HepG2 (cell line): ENCODE results near the gene ZNF330.

Experiments used
- AGO1 ChIP-seq: fragments of 200-400 bp; formaldehyde crosslinking; IDR thresholded peaks from 2 replicates; pipeline ENCODE4 v1.6.1; 2017; ENCODE audit warnings: mild to moderate bottlenecking, low read depth, low read length, moderate library complexity; ENCODE audit not compliant: poor library complexity, severe bottlenecking
- ATF3 ChIP-seq: sonication (generic); formaldehyde crosslinking; IDR thresholded peaks from 2 replicates; pipeline ENCODE4 v1.4.0; 2020; ENCODE audit warnings: missing genetic modification reagents
- NR3C1 ChIP-seq: sonication (generic); formaldehyde crosslinking; IDR thresholded peaks from 2 replicates; pipeline ENCODE4 v1.4.0; 2020; ENCODE audit warnings: missing genetic modification reagents
- PHF8 ChIP-seq: sonication (generic); formaldehyde crosslinking; IDR thresholded peaks from 2 replicates; pipeline ENCODE4 v1.5.0; 2020; ENCODE audit warnings: missing genetic modification reagents
- POLR2A ChIP-seq, 2 experiments: IDR thresholded peaks; 2 replicates each; pipeline ENCODE4 v1.6.1; 2011; ENCODE audit warnings: low read depth in 2 of 2, low read length in 2 of 2, mild to moderate bottlenecking in 1 of 2, moderate library complexity in 1 of 2; ENCODE audit not compliant: insufficient read depth in 1 of 2
- POLR2AphosphoS5 ChIP-seq: IDR thresholded peaks from 2 replicates; pipeline ENCODE4 v1.6.1; 2012; ENCODE audit warnings: low read depth, low read length
- SETDB1 ChIP-seq: sonication (generic); formaldehyde crosslinking; IDR thresholded peaks from 2 replicates; pipeline ENCODE4 v1.5.1; 2020; ENCODE audit warnings: missing genetic modification reagents, mild to moderate bottlenecking, borderline replicate concordance
- SP1 ChIP-seq, 2 experiments: fragments of 450-650 bp in 1 of 2; sonication (generic) in 1 of 2; formaldehyde crosslinking in 1 of 2; IDR thresholded peaks; 2 replicates each; pipeline versions ENCODE4 v1.4.0 to v1.6.1; 2016 to 2020; ENCODE audit warnings: missing genetic modification reagents in 1 of 2
- SYNCRIP ChIP-seq: fragments of 200-400 bp; formaldehyde crosslinking; IDR thresholded peaks from 2 replicates; pipeline ENCODE4 v1.6.1; 2018; ENCODE audit warnings: mild to moderate bottlenecking, low read depth, low read length; ENCODE audit not compliant: insufficient read depth
- ZFP1 ChIP-seq: IDR thresholded peaks from 2 replicates; pipeline ENCODE4 v1.6.1; 2016
- ZNF121 ChIP-seq: sonication (generic); formaldehyde crosslinking; IDR thresholded peaks from 2 replicates; pipeline ENCODE4 v1.5.0; 2020; ENCODE audit warnings: mild to moderate bottlenecking, missing genetic modification reagents
- ZNF275 ChIP-seq: sonication (generic); formaldehyde crosslinking; IDR thresholded peaks from 2 replicates; pipeline ENCODE4 v1.8.0; 2022; ENCODE audit warnings: missing genetic modification reagents, mild to moderate bottlenecking, inconsistent platforms, borderline replicate concordance
- TF ChIP-seq, protein P1 (sequence below): sonication (generic); formaldehyde crosslinking; IDR thresholded peaks from 2 replicates; pipeline ENCODE4 v1.5.1; 2020; ENCODE audit warnings: mild to moderate bottlenecking, missing genetic modification reagents
- TF ChIP-seq, protein P2 (sequence below): sonication (generic); formaldehyde crosslinking; IDR thresholded peaks from 2 replicates; pipeline ENCODE4 v1.8.1; 2022; ENCODE audit warnings: low read depth, mild to moderate bottlenecking, missing genetic modification reagents

- TF ChIP-seq ZNF275 (CRISPR knock-in tag) (no peak), SP1 (IDR thresholded peaks at IDR 0.05) (no peak), SP1 (CRISPR knock-in tag; IDR thresholded peaks at IDR 0.05) (no peak), ZNF121 (no peak), POLR2A (IDR thresholded peaks at IDR 0.05; ENCODE audit: insufficient read depth in 1 of 2, low read depth in 2 of 2, low read length in 2 of 2) (no peak), POLR2AphosphoS5 (no peak), ZFP1 (CRISPR knock-in tag) (no peak), ATF3 (CRISPR knock-in tag) (no peak), PHF8 (no peak), AGO1 (no peak), SYNCRIP (no peak), NR3C1 (CRISPR knock-in tag) (no peak), SETDB1 (CRISPR knock-in tag) (no peak)
- TF ChIP-seq, protein P1, sequence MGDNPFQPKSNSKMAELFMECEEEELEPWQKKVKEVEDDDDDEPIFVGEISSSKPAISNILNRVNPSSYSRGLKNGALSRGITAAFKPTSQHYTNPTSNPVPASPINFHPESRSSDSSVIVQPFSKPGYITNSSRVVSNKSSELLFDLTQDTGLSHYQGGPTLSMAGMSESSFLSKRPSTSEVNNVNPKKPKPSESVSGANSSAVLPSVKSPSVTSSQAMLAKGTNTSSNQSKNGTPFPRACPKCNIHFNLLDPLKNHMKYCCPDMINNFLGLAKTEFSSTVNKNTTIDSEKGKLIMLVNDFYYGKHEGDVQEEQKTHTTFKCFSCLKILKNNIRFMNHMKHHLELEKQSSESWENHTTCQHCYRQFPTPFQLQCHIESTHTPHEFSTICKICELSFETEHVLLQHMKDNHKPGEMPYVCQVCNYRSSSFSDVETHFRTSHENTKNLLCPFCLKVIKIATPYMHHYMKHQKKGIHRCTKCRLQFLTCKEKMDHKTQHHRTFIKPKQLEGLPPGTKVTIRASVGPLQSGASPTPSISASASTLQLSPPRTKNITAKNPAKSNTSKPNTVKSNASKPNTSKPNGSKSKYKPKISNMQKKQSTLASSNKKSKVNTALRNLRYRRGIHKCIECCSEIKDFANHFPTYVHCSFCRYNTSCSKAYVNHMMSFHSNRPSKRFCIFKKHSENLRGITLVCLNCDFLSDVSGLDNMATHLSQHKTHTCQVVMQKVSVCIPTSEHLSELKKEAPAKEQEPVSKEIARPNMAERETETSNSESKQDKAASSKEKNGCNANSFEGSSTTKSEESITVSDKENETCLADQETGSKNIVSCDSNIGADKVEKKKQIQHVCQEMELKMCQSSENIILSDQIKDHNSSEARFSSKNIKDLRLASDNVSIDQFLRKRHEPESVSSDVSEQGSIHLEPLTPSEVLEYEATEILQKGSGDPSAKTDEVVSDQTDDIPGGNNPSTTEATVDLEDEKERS (CRISPR knock-in tag): no peak
- TF ChIP-seq, protein P2, sequence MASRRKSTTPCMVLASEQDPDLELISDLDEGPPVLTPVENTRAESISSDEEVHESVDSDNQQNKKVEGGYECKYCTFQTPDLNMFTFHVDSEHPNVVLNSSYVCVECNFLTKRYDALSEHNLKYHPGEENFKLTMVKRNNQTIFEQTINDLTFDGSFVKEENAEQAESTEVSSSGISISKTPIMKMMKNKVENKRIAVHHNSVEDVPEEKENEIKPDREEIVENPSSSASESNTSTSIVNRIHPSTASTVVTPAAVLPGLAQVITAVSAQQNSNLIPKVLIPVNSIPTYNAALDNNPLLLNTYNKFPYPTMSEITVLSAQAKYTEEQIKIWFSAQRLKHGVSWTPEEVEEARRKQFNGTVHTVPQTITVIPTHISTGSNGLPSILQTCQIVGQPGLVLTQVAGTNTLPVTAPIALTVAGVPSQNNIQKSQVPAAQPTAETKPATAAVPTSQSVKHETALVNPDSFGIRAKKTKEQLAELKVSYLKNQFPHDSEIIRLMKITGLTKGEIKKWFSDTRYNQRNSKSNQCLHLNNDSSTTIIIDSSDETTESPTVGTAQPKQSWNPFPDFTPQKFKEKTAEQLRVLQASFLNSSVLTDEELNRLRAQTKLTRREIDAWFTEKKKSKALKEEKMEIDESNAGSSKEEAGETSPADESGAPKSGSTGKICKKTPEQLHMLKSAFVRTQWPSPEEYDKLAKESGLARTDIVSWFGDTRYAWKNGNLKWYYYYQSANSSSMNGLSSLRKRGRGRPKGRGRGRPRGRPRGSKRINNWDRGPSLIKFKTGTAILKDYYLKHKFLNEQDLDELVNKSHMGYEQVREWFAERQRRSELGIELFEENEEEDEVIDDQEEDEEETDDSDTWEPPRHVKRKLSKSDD (CRISPR knock-in tag): no peak
Observed at GRCh38 chr4:141254326-141254725, 33.6 kb downstream of the ZNF330 start.
